ENCODE measurements around the gene SMAD3.
A peak's percentile ranks its signal among the peaks of the same experiment; 100 is the strongest.
"Not testable (repeated sequence)": the region's sequence is repeated elsewhere in the genome, so short reads cannot be mapped to it uniquely, and the experiment has no call there.

The SMAD3 gene

DNA sequence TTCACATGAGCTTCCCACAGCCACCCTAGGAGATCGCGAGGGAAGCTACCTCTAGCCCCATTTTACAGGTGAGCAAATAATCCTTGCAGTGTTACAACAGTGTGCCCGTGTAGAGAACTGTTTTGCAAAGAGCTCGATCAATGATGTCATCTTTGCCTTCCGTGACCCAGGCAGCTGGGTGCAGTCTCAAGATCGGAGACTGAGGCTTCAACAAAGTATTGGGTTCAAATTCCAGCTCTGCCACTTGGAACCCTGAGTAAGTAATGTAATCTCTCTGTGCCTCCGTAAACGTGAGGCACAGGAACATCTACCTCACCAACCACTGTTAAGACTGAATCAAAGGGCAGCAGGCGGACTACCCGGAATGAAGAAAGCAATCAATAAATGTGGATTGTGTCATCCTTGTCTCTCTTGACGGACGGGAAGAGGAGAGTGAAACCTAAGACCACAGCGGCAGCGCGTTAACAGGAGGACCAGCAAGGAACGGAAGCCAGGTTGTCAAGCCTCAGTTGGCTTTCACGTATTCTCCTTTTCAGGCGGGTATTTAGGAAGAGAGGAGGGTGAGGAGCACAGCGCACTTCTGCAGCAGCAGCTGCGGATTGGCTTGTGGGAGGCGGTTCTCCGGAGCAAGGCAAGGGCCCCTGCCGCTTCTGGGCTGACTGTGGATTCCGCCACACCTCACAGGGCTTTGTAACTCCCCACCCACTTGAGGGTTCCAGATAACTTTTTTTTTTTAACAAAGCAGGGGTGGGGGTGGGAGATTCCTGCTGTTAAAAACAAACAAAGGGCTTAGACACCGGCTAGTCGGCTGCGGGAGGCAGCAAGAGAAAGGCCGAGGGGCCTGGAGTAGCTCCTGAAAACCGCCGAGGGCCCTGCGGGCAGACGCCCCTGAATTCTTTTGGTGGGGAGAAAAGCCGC, 1.5 kb upstream of the SMAD3 start:
- DNase-seq (ENCODE audit: low spot score), result no peak

DNA sequence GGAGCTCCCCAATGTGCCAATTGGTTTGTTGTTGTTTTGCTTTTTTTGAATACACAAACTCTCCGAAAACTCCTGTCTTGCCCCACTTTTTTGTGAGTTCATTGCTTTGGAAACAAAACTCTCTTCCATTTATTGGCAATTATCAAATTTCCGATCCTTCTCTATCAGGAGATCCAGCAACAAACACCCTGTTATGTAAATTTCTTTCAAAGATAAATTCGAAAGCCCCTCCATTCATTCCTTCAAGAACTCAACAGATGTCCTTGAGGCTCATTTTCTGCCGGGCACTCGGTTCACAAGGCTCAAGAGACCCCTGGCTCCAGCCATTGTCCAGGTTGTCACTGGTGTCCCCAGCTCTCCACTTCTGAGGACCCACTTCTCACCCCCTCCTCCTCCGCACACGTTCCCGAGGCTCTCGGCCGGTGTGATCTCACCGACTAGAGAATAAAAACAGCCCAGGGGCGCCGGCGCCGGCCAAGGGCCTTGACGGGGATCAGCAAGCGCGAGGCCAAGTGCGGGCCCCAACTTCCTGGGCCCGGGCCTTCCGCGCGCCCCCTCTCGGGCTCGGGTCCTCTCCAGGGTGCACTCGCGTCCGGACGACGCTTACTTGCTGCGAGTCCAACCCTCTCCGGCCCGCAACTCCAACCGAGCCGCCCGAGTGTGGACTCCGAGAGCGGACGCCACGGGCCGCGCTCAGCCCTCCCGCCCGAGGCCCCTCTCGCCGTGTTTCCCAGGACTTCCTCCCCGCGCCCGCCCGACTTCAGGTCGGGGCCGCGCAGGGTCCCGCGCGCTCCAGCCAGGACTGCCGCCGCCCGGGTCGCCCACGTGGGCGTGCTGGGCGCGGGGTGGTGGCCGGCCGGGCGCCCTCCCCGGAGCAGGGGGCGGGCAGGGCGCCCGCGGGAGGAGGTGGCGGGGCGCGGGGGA, 533 bp upstream of the SMAD3 start:
- DNase-seq (ENCODE audit: low spot score), result no peak

DNA sequence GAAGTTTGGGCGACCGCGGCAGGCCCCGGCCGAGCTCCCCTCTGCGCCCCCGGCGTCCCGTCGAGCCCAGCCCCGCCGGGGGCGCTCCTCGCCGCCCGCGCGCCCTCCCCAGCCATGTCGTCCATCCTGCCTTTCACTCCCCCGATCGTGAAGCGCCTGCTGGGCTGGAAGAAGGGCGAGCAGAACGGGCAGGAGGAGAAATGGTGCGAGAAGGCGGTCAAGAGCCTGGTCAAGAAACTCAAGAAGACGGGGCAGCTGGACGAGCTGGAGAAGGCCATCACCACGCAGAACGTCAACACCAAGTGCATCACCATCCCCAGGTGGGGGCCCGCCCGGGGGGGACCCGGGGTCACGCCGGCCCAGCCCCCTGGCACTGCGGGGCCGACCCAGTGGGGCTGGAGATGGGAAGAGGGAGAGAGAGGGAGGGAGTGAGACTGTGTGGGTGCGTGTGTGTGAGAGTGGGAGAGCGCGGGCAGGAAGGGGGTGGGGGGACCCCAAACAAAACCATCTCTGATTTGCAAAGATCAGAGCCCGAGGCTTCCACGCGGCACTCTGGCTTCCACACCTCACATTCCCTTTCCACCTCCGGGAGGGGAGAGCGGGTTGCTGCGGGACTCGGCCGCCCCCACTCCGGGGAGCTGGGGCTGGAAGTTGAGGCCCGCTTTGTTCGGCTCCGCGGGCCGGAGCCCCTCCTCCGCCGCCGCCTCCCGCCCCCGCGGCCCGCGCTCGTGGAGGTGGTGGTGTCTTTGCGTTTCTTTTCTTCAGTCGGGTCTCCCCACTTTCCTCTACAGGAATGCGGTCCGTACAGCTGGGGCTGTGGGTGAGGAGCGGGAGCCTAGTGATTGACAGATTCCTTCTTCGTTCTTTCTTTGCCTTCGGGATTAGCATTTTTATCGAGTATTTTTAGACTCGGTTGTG, 898 bp downstream of the SMAD3 start:
- no peak for DNase-seq (ENCODE audit: low spot score)

DNA sequence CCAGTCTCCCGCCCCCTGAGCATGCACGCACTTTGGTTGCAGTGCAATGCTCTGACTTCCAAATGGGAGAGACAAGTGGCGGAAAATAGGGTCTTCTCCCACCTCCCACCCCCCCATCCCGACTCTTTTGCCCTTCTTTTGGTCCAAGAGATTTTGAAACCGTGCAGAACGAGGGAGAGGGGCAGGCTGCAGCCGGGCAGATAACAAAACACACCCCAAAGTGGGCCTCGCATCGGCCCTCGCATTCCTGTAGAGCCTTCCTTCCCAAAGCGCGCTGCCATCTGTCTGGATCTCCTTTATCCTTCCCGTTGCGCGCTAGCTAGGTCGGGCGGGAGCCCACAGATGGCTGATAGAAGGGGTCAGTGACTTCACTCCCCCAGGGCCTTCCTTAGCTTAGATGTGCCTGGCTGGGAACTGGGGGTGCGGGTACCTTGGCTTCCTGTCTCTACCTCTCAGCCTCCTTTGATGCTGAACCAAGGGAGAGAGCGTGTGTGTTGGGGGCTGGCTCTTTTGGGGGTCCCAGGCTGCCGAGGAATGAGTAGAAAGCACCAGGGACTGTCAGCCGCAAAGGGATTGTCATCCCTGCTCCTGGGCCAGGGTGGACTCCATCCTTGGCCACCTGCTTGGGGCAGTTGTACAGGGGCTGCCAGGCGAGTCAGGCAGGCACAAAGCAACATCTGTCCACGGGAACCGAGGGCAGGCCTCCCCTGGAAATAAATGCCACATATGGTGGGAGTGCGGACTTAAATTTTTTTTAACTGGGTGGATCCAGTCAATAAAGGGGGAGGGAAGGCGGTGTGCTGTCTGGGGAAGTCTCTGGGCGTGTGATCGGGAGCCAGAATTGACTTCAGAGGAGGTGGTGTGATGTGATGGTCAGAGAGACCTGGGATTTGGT, 1.8 kb downstream of the SMAD3 start:
- no peak for DNase-seq (ENCODE audit: low spot score)

DNA sequence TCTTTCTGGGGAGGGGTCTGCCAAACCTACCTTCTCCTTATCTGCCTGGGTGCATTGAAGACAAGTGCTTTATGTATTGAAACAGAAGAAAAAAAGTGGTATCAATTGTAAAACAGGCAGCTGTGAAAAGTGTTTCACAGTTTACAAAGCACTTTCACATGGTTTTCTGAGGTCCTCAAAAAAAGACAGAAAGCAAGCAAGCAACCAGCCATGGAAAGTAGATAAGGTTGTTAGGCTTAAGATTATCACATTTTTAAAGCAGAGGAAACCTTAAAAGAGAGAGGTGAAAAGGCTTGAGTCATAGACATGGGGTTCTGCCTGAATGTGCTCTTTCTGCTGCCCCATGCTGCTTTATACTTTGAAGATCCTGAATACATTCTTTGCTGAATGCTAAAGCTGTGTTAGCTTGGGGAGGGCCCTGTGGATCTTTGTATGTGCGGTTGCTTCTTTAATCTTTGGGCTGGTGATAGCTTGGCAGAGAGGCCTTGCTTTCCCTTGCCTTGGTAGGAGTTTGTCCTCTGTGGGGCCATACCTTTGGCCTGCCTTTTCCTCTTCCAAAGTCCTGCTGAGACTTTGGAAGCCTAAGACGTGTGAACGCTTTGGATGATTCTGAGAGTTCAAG, 2.6 kb downstream of the SMAD3 start:
- DNase-seq (ENCODE audit: low spot score), result peak; percentile 58

DNA sequence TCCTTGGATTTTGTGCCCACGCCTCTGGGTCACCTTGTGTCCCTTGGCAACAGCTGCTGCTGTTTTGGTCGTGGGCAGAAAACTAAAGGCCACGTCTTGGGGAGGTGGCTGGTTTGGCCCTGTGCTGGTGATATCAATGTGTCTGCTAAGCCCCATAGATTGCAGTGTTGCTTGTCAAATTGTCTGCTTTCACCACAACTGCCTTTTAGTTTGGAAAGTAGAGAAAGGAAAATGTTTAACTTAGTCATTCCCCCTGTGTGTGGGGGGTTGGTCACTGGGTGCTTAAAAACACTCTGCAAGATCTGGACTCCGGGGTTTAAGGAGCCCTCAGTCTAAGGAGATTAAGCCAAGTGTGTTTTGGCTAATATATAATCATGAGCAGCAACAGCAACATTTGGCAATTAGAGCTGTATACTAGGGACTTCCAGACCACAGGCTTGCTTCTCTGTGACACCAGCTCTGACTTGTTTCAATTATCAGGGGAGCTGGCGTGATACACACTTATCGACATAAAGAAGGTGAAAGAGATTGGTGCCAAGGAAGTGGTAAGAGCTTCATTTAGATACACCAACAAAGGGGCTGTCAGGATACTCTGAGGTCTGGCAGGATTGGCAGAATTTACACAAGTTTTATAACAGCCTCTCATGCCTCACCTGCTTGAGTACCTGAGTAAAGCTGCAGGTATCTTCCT, 3.5 kb downstream of the SMAD3 start:
- no peak for DNase-seq (ENCODE audit: low spot score)

DNA sequence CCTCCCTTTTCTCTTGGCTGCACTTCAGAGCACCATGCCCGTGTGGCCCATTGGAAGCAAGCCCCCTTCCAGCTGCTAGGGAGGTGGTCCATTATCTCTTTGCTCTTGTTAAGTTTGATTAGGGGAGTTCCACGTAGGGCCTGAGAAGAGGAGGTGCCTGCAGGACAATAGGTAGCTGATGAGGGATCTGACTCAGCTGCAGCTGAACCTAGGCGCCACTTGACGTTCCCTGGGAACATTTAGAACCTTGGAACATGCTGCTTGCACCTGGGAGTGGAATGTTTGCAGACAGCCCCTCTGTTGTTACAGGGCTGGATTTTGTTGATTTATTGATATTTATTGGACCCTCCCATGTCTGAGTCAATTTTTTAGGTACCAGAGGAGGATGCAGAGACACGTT, 4.7 kb downstream of the SMAD3 start:
- no peak for DNase-seq (ENCODE audit: low spot score)

DNA sequence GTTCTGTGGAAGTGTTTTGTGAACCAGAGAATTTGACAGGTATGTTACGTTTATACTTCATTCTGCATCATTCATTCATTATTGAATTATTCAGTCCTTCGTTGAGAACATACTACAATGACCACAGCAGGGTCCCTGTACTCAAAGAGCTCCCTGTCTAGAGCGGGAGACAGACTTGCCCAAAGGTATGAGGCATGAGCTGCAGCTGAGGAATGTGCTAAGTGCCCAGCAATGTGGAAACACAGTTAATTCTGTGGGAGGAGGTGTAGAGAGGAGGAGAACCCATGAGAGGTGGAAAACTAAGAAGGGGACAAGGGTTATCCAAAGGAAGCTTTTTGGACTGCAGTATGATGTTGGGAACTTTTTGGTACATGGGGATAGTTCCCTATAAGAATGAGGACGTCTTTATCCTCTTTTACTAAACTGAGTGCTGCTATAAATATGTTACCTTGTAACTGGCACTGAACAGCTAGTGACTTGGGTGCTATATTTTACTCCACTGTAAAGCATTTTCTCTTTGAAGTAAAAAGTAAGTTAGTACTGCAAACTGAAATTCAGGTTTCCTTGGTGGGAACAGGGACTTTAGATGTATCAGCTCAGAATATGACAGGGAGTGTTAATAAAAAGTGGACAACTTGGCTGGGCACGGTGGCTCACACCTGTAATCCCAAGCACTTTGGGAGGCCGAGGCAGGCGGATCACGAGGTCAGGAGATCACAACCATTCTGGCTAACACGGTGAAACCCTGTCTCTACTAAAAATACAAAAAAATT, 5.7 kb downstream of the SMAD3 start:
- DNase-seq (ENCODE audit: low spot score), result no peak

DNA sequence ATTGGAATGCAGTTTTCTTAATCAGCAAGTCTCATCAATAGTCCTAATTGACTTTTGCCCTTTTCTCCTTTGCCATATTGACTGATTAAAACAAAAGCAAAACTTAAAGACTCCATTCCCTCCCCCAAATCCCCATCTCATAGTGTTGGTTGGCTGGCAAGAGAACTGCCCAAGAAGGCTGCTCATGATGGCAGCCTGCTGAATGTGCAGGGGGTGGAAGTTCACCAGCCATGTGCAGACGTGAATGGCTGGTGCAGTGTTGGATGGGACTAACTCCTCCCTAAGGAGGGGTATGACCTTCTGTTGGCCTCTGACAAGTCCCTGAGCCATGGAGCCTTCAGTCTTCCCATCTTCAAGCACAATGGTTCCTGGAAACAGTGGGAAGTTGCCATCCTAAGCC, 7.0 kb downstream of the SMAD3 start:
- DNase-seq (ENCODE audit: low spot score), result no peak

DNA sequence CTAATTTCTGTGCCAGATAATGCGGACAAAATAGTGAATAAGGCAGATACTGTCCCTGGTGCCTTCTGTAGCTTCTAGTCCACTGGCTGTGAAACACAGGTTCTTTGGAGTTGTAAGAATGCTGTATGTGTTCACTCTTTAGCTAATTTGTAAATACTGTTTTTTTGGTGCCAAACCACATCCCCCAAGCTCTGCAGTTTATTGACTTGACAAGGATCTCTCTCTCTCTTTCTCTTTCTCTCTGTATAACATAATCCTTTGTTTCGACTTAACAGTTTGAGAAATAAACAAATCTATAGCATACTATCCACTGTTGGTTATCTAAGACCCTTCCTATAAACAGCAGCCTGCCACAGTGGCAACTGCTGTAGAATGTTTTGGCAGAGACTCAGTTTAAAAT, 7.6 kb downstream of the SMAD3 start:
- no peak for DNase-seq (ENCODE audit: low spot score)

DNA sequence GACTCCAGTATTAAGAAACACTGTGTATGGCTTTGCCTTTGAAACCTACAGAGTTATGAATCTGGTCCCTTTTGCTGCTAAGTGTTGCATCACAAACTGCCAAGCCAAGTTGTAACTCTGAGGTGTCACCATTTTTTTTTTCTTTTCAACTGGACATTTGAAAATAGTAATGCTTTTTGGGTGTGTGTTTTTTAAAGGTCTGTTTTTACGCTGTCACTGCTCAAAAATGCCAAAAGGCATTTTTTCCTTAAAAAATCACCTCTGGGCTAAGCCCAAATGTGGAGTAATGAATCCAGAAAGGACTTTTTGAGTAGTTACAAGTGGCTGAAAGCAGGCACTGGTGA, 9.5 kb downstream of the SMAD3 start:
- no peak for DNase-seq (ENCODE audit: low spot score)

DNA sequence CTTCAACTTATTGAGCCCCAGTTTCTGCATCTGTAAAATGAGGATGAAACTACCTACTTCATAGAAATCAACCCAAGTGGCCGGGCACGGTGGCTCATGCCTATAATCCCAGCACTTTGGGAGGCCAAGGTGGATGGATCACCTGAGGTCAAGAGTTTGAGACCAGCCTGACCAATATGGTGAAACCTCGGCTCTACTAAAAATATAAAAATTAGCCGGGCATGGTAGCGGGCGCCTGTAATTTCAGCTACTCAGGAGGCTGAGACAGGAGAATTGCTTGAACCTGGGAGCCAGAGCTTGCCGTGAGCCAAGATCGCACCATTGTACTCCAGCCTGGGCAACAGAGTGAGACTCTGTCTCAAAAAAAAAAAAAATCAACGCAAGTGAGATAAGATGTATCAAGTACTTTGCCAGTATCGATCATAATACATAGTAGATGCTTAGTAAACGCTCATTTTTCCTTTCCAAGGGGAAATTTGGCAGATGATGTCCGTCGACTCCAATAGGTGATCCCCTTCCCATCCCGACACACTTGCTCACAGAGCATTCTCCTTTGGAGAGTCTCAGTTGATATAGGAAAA, 10.2 kb downstream of the SMAD3 start:
- not testable (repeated sequence) for DNase-seq (ENCODE audit: low spot score)

DNA sequence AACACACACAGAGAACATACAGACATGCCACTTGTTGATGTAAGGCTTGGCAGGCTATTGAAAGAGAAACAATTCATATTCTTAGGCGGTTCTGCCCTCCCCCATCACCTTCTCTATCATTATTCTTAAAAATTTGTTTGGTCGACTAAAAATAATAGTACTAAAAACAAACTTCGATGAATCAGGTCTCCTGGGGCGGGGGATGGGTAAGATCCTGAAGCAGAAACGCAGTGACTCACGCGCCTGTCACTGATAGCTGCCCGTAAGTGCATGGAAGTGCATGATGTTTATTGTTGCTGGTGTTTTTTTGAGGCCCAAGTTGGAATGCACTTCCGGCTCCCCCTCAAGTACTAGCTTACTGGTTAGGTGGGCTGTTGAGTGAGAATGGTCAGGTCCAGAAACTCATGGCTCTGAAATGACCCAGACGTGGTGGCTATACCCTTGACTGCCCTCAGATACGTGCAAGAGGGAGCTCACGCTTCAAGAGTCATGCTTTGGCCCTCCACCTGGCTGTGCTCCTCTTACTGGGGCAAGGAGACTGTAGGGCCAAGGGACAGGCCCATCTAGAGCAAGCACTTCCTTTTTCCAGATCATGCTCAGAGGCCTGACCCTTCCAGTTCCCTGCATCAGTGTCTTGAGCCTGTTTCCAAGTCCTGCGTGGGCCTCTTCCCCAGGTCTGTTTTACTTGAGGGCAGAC, 10.9 kb downstream of the SMAD3 start:
- DNase-seq (ENCODE audit: low spot score), result no peak

DNA sequence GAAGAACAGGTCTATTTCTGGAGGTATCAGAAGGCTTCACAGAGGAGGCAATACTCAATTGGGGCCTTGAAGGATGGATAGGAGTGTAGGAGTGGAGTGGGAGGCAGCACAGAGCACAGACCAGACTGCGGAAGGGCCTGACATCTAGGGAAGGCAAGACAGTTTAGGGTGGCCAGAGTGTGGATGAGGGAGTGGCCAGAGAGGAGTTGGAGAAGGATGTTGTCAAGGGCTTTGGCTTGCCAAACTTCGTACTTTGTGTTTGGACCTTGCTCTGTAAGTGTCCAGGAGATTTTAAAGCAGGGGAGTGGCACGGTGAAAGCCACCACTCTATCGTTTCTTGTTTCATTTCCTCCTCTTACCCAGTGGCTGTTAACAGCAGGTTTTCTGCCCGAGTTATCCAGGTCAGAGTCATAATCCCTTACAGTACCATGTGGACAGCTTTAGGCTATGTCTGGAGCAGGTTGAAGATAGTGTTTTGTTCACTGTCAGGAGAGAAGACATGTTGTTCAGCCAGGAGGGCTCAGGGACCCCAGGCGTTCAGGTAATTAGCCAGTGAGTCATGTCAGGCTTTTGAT, 12.3 kb downstream of the SMAD3 start:
- DNase-seq (ENCODE audit: low spot score), result no peak

DNA sequence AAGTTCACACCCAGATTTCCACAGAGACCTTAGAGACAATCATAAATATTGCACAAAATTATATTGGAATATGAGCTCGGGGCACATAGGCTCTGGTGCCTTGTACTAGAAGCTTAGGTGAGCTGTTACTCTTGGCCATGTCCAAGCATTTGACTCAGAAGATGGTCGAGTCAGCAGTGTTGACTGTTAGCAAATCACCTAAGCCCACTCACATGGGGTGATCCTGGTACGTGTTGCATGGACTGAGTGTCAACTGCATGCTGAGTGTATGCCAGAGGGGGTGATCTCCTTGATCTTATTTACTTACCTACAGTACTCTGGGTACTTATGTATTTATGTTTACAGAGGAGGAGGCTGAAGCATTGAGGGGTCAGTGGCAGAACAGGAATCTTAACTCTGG, 14.0 kb downstream of the SMAD3 start:
- DNase-seq (ENCODE audit: low spot score), result no peak

DNA sequence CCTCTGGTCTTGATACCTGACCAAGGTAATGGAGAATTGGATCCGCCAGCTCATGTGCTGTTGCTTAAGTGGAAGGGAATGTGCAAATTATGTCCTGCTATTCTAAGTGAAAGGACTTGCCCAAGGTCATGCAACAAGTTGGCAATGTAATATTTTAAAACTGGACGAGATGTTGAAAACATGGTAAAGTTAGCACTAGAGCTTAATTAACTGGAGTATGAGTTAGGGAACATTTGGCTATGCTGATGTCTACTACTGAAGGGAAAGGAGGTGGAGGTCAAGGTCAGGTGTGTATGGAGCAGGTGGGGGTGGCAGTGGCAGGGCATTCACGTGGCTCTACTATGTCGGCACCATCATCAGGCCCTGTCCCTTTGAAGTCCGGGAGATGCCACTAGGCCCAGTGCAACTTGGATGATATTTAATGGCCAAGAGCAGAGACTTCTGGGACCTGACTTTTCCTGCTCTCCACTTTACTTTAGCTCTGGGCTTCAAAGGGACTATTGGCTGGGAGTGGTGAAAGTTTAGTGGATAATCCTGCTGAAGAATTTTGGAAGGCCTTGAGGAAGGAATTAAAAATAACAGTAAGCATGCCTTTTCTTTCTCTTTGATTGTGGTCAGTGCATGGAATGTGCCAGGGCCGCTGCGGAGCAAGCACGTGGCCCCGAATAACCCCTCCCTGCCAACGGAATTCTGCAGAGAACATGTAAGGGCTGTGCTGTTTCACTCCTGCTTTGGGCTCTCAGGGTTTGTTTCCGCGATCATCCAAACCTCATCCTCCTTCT, 14.9 kb downstream of the SMAD3 start:
- DNase-seq (ENCODE audit: low spot score), result no peak

DNA sequence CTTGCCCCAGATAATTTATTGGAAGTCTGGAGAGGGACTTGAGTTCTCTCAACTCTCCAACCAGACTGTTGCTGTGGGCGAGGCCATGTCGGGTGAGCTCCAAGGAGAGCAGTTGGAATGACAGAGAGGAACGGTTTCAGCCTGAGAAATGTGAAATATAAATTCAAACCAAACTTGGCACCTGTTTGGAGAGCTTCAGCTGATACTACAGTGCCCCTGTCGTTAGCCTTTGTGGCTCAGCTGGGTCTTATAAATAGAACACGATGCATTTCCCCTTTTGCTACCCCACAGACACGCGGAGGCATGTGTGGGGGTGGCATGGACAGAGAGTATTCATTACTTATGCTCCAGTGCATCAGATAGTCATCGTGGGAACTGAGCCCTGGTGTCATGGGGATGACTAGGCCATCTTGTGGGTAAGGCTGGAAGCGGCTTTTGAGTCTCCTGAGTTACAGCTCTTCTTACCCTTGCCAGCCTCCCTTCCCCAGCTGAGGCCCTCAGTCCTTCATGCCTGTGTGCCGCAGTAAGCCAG, 15.6 kb downstream of the SMAD3 start:
- DNase-seq (ENCODE audit: low spot score), result peak; percentile 66
